AG08396 (cell line): ENCODE measurements around the gene METTL22.

Experiments
- DNase-seq: peaks from one replicate; pipeline ENCODE4 v3.0.0; 2012; ENCODE audit warnings: low spot score, mixed read lengths

METTL22 gene

GRCh38 chr16:8694795-8695728 is 73.6 kb downstream of the METTL22 start:
- DNase-seq: no peak

GRCh38 chr16:8696880-8697279 is 75.4 kb downstream of the METTL22 start:
- DNase-seq: no peak

- no peak for DNase-seq
These were observed 76.5 kb downstream of the METTL22 start for GRCh38 chr16:8697965-8698364.
